ENCODE data around the gene LZTS3.

- TF ChIP-seq CTCF (IDR thresholded peaks at IDR 0.05; ENCODE audit: insufficient read depth, low read length), result no peak
- TF ChIP-seq POLR2AphosphoS5 (IDR thresholded peaks at IDR 0.05; ENCODE audit: low read depth), result no peak
- TF ChIP-seq REST (IDR thresholded peaks at IDR 0.05; ENCODE audit: insufficient replicate concordance, low read depth), result no peak
- TF ChIP-seq GABPA (IDR thresholded peaks at IDR 0.05; ENCODE audit: low read depth), result no peak
Measured at GRCh38 chr20:3192226-3193015, 19.1 kb upstream of the LZTS3 start.
